Activated CD8-positive, alpha-beta T cell treated with anti-CD3 and anti-CD28 coated beads for 36 hours (primary cell): ENCODE measurements around the gene ANGEL1. TPM values are rescaled to one million over a fixed set of nuclear protein-coding genes. Genes with fewer than 3 reads are reported as not detected.

Source experiments
- ATAC-seq: fragments of 200-7000 bp; cut with Tn5 transposase; one replicate; pipeline ENCODE4 v1.10.0; 2021; ENCODE audit warnings: mild to moderate bottlenecking, moderate library complexity
- CTCF ChIA-PET: fragments of 350-600 bp; sonication (Branson Sonifier 250); formaldehyde crosslinking; loops from one replicate; lab custom pipeline; 2021; ENCODE audit warnings: antibody characterized with exemption; lab: Charles Lee
- POLR2A ChIA-PET: fragments of 350-600 bp; sonication (Branson Sonifier 250); formaldehyde crosslinking; loops from one replicate; lab custom pipeline; 2021; ENCODE audit warnings: antibody characterized with exemption; lab: Charles Lee
- DNase-seq: peaks from one replicate; pipeline ENCODE4 v3.0.0-alpha.2; 2020
- H3K27ac Mint-ChIP-seq: one replicate; pipeline ENCODE4 v1.8.0; 2021; ENCODE audit warnings: mild to moderate bottlenecking, mixed read lengths
- H3K27me3 Mint-ChIP-seq: one replicate; pipeline ENCODE4 v1.8.0; 2021; ENCODE audit warnings: mixed read lengths
- H3K36me3 Mint-ChIP-seq: one replicate; pipeline ENCODE4 v1.8.0; 2021; ENCODE audit warnings: low read depth, mixed read lengths
- H3K4me1 Mint-ChIP-seq: one replicate; pipeline ENCODE4 v1.8.0; 2021; ENCODE audit warnings: low read depth, mixed read lengths
- H3K4me3 Mint-ChIP-seq: one replicate; pipeline ENCODE4 v1.8.0; 2021; ENCODE audit warnings: mild to moderate bottlenecking, moderate library complexity, mixed read lengths
- H3K9me3 Mint-ChIP-seq: one replicate; pipeline ENCODE4 v1.8.0; 2021; ENCODE audit warnings: mixed read lengths
- intact Hi-C: fragments of 100-400 bp; cut with micrococcal nuclease; formaldehyde crosslinking; loops from one replicate; pipeline ENCODE4 v1.10.0; 2022
- total RNA-seq, 2 experiments: library from RNA; stranded (reverse); gene quantifications; one replicate each; pipeline ENCODE4 v1.2.3, GENCODE V29; 2021
- TF ChIP-seq, protein P1 (sequence below): fragments of 200-600 bp; IDR thresholded peaks from one replicate; pipeline ENCODE4 v1.8.0; 2022; ENCODE audit warnings: antibody characterized with exemption, mild to moderate bottlenecking

Gene ANGEL1
- total RNA-seq, 2 experiments from 2014 or later: 16.5 to 21.5 TPM

- no peaks in the 10 kb centered on the region for H3K9me3 Mint-ChIP-seq
- CTCF ChIA-PET: interaction anchor here (1.2 to 2.7 kb wide), 2 partner anchors 25 to 50 kb away, joined by 4 to 8 read pairs; no protein-coding TSS in a partner anchor
- intact Hi-C loops: no loop called here
- POLR2A ChIA-PET: interaction anchor here (0.6 kb wide), 1 partner anchor 48 kb away, joined by 3 read pairs; no protein-coding TSS in a partner anchor
- peaks cover 39% of the 10 kb centered on the region for H3K27me3 Mint-ChIP-seq
- no peaks in the 10 kb centered on the region for H3K36me3 Mint-ChIP-seq
- no peak overlapping the region for H3K27ac Mint-ChIP-seq
- DNase-seq: no peak
- peaks cover 2% of the 10 kb centered on the region for H3K4me1 Mint-ChIP-seq
- TF ChIP-seq, protein P1, sequence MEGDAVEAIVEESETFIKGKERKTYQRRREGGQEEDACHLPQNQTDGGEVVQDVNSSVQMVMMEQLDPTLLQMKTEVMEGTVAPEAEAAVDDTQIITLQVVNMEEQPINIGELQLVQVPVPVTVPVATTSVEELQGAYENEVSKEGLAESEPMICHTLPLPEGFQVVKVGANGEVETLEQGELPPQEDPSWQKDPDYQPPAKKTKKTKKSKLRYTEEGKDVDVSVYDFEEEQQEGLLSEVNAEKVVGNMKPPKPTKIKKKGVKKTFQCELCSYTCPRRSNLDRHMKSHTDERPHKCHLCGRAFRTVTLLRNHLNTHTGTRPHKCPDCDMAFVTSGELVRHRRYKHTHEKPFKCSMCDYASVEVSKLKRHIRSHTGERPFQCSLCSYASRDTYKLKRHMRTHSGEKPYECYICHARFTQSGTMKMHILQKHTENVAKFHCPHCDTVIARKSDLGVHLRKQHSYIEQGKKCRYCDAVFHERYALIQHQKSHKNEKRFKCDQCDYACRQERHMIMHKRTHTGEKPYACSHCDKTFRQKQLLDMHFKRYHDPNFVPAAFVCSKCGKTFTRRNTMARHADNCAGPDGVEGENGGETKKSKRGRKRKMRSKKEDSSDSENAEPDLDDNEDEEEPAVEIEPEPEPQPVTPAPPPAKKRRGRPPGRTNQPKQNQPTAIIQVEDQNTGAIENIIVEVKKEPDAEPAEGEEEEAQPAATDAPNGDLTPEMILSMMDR: no peak
- ATAC-seq: no peak
- no peak overlapping the region for H3K4me3 Mint-ChIP-seq
Measured at GRCh38 chr14:76759589-76759988, 53.1 kb downstream of the ANGEL1 start.

DNA sequence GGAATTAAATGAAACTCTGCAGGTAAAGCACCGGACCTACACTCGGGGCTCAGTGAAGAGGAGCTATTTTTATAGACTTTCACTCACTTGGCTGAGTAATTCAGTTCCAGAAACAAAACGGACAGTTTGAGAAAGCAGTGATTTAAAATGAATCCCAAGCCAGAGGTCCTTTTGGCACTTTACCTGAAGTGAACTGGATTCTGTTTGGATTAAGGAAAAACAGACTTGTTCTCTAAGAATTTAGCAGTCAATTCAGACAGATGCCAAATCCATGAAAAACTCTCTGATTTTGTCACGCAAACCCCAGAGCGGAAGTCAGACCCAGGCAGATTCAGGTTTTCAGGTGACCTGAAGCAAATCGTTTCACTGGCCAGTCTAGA lies 56.3 kb downstream of the ANGEL1 start:
- Mint-ChIP-seq H3K36me3 (no peaks in the 10 kb centered on the region), H3K4me1 (peaks cover 2% of the 10 kb centered on the region), H3K9me3 (no peaks in the 10 kb centered on the region), H3K27me3 (peaks cover 26% of the 10 kb centered on the region), H3K27ac (no peak overlapping the region), H3K4me3 (no peak overlapping the region)
- ChIA-PET CTCF (interaction anchor here (1.3 to 1.5 kb wide), 2 partner anchors 10 to 46 kb away, joined by 3 to 8 read pairs; no protein-coding TSS in a partner anchor), POLR2A (no interaction called here)
- ATAC-seq (no peak), DNase-seq (no peak)
- TF ChIP-seq, protein P1: no peak
- intact Hi-C loops: no loop called here

- CTCF ChIA-PET: interaction anchor here (1.3 to 1.5 kb wide), 2 partner anchors 11 to 45 kb away, joined by 3 to 8 read pairs; no protein-coding TSS in a partner anchor
- H3K4me1 Mint-ChIP-seq: peaks cover under 1% of the 10 kb centered on the region
- peaks cover 24% of the 10 kb centered on the region for H3K27me3 Mint-ChIP-seq
- no peaks in the 10 kb centered on the region for H3K9me3 Mint-ChIP-seq
- H3K4me3 Mint-ChIP-seq: no peak overlapping the region
- intact Hi-C loops: no loop called here
- no peaks in the 10 kb centered on the region for H3K36me3 Mint-ChIP-seq
- POLR2A ChIA-PET: no interaction called here
- DNase-seq: no peak
- H3K27ac Mint-ChIP-seq: no peak overlapping the region
- no peak for ATAC-seq
- TF ChIP-seq, protein P1: no peak
Measured at GRCh38 chr14:76755610-76756370, 56.9 kb downstream of the ANGEL1 start.

GRCh38 chr14:76754586-76754985 lies 58.1 kb downstream of the ANGEL1 start:
- Mint-ChIP-seq H3K36me3 (no peaks in the 10 kb centered on the region), H3K9me3 (no peaks in the 10 kb centered on the region), H3K4me1 (no peaks in the 10 kb centered on the region), H3K27me3 (peaks cover 14% of the 10 kb centered on the region), H3K4me3 (no peak overlapping the region), H3K27ac (no peak overlapping the region)
- intact Hi-C loops: no loop called here
- TF ChIP-seq, protein P1: no peak
- no peak for DNase-seq
- ChIA-PET POLR2A (no interaction called here), CTCF (no interaction called here)
- ATAC-seq: no peak

DNA sequence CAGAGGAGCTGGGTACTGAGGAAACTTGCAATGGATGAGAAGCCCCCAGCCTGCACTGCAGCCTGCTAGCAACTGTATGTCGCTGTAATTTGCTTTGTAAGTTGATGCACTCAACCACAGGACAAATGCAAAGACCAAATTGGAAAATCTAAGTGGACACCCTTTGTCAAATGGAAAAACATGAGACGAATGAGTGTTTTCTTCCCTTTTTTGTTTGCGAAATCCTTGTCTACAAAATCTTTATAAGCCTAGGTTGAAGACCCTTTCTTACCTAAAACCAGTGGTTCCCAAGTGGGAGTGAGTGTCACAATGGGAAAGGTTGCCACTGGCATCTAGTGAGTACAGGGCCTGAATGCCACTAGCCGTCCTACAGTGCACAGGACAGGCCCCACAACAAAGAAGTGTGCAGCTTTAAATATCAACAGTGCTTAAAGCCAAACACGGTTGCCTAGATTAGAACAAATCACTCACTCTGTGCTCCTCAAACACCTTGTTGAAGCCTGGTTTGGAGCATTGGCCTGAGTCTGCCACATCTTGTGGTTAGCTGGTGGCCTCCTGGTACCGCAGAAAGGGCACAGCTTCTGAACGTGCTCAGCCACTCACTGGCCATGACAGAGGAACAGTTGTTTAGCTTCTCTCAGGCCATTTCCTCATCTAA lies 59.0 kb downstream of the ANGEL1 start:
- Mint-ChIP-seq H3K27ac (no peak overlapping the region), H3K9me3 (no peaks in the 10 kb centered on the region), H3K4me1 (no peaks in the 10 kb centered on the region), H3K4me3 (no peak overlapping the region), H3K36me3 (no peaks in the 10 kb centered on the region), H3K27me3 (peaks cover 10% of the 10 kb centered on the region)
- ChIA-PET CTCF (no interaction called here), POLR2A (no interaction called here)
- intact Hi-C loops: no loop called here
- TF ChIP-seq, protein P1: no peak
- DNase-seq (no peak), ATAC-seq (no peak)
